Progenitor cell of endocrine pancreas (in vitro differentiated cells): ENCODE results near the gene LRRC32. TPM values are rescaled to one million over a fixed set of nuclear protein-coding genes. Genes with fewer than 3 reads are reported as not detected.

Experiments
- DNase-seq: peaks from one replicate; pipeline ENCODE4 v3.0.0; 2021; ENCODE audit warnings: low spot score; ENCODE audit not compliant: unreplicated experiment
- H3K27ac Mint-ChIP-seq: 2 replicates; pipeline ENCODE4 v1.8.0; 2021; ENCODE audit warnings: mild to moderate bottlenecking, moderate library complexity, mixed read lengths
- H3K27me3 Mint-ChIP-seq: 2 replicates; pipeline ENCODE4 v1.8.0; 2021; ENCODE audit warnings: mixed read lengths
- H3K36me3 Mint-ChIP-seq: 2 replicates; pipeline ENCODE4 v1.8.0; 2022; ENCODE audit warnings: mixed read lengths; ENCODE audit not compliant: insufficient read depth
- H3K4me1 Mint-ChIP-seq: 2 replicates; pipeline ENCODE4 v1.8.0; 2021; ENCODE audit warnings: low read depth, mixed read lengths
- H3K4me3 Mint-ChIP-seq: 2 replicates; pipeline ENCODE4 v1.8.0; 2021; ENCODE audit warnings: low read depth, mild to moderate bottlenecking, moderate library complexity, mixed read lengths
- H3K9me3 Mint-ChIP-seq: 2 replicates; pipeline ENCODE4 v1.8.0; 2021; ENCODE audit warnings: low read depth, mixed read lengths
- CTCF ChIP-seq: fragments of 200-600 bp; sonication (generic); IDR thresholded peaks from one replicate; pipeline ENCODE4 v1.5.0; 2021; ENCODE audit warnings: antibody characterized with exemption, mild to moderate bottlenecking; ENCODE audit not compliant: unreplicated experiment
- total RNA-seq: library from RNA; stranded (reverse); gene quantifications from 2 replicates; pipeline ENCODE4 v1.2.1, GENCODE V29; 2021

LRRC32 gene
- total RNA-seq, 1 donor from 2014 or later: 0.14 TPM

GRCh38 chr11:76625472-76626186 is 44.9 kb downstream of the LRRC32 start:
- H3K4me1 Mint-ChIP-seq: peaks cover 11% of the 10 kb centered on the region
- no peaks in the 10 kb centered on the region for H3K36me3 Mint-ChIP-seq
- no peak overlapping the region for H3K4me3 Mint-ChIP-seq
- peaks cover 8% of the 10 kb centered on the region for H3K9me3 Mint-ChIP-seq
- H3K27ac Mint-ChIP-seq: no peak overlapping the region
- no peaks in the 10 kb centered on the region for H3K27me3 Mint-ChIP-seq
- TF ChIP-seq CTCF: no peak
- DNase-seq: no peak

- no peak for TF ChIP-seq CTCF
- Mint-ChIP-seq H3K9me3 (peaks cover 5% of the 10 kb centered on the region), H3K4me1 (peaks cover 11% of the 10 kb centered on the region), H3K27me3 (no peaks in the 10 kb centered on the region), H3K4me3 (no peak overlapping the region), H3K36me3 (no peaks in the 10 kb centered on the region), H3K27ac (no peak overlapping the region)
- no peak for DNase-seq
These were observed 45.8 kb downstream of the LRRC32 start for GRCh38 chr11:76624500-76625379.

GRCh38 chr11:76623884-76624419 is 46.6 kb downstream of the LRRC32 start:
- H3K9me3 Mint-ChIP-seq: peaks cover 5% of the 10 kb centered on the region
- no peak for TF ChIP-seq CTCF
- H3K27me3 Mint-ChIP-seq: no peaks in the 10 kb centered on the region
- no peak overlapping the region for H3K4me3 Mint-ChIP-seq
- no peak overlapping the region for H3K27ac Mint-ChIP-seq
- DNase-seq: no peak
- H3K36me3 Mint-ChIP-seq: no peaks in the 10 kb centered on the region
- H3K4me1 Mint-ChIP-seq: peaks cover 11% of the 10 kb centered on the region

GRCh38 chr11:76623171-76623883 is 47.2 kb downstream of the LRRC32 start:
- Mint-ChIP-seq H3K4me3 (no peak overlapping the region), H3K9me3 (peaks cover 10% of the 10 kb centered on the region), H3K27me3 (no peaks in the 10 kb centered on the region), H3K27ac (no peak overlapping the region), H3K36me3 (no peaks in the 10 kb centered on the region), H3K4me1 (peaks cover 11% of the 10 kb centered on the region)
- TF ChIP-seq CTCF: no peak
- DNase-seq: no peak
